Peyer's patch (tissue), 4 donors: ENCODE data around the gene MLF2.

Source experiments
- POLR2A ChIP-seq, 2 donors: fragments of 450-650 bp; IDR thresholded peaks; one replicate each; pipeline ENCODE4 v1.5.1; 2017; ENCODE audit warnings: antibody characterized with exemption in 2 of 2, mild to moderate bottlenecking in 2 of 2, moderate library complexity in 2 of 2
- TF ChIP-seq, protein P1 (sequence below), 6 experiments: fragments of 450-650 bp in 4 of 6; fragments of 200-600 bp in 2 of 6; sonication (generic) in 1 of 6; IDR thresholded peaks; one replicate each; pipeline ENCODE4 v1.5.1; 2017 to 2019; ENCODE audit warnings: antibody characterized with exemption in 6 of 6, mild to moderate bottlenecking in 3 of 6, moderate library complexity in 1 of 6

- TF ChIP-seq, protein P1, sequence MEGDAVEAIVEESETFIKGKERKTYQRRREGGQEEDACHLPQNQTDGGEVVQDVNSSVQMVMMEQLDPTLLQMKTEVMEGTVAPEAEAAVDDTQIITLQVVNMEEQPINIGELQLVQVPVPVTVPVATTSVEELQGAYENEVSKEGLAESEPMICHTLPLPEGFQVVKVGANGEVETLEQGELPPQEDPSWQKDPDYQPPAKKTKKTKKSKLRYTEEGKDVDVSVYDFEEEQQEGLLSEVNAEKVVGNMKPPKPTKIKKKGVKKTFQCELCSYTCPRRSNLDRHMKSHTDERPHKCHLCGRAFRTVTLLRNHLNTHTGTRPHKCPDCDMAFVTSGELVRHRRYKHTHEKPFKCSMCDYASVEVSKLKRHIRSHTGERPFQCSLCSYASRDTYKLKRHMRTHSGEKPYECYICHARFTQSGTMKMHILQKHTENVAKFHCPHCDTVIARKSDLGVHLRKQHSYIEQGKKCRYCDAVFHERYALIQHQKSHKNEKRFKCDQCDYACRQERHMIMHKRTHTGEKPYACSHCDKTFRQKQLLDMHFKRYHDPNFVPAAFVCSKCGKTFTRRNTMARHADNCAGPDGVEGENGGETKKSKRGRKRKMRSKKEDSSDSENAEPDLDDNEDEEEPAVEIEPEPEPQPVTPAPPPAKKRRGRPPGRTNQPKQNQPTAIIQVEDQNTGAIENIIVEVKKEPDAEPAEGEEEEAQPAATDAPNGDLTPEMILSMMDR (IDR thresholded peaks at IDR 0.05) = no peak
- TF ChIP-seq POLR2A (IDR thresholded peaks at IDR 0.05) = no peak
Observed at GRCh38 chr12:6698352-6699046, 54.4 kb downstream of the MLF2 start.
